Fibroblast of skin of left quadriceps (primary cell): ENCODE measurements around the gene CDK5R1.
"Not testable (repeated sequence)": the region's sequence is repeated elsewhere in the genome, so short reads cannot be mapped to it uniquely, and the experiment has no call there.

Source experiments
- DNase-seq, 2 experiments: peaks; one replicate each; pipeline ENCODE4 v3.0.0-alpha.2; 2013; ENCODE audit warnings: low read depth in 2 of 2

The CDK5R1 gene

DNA sequence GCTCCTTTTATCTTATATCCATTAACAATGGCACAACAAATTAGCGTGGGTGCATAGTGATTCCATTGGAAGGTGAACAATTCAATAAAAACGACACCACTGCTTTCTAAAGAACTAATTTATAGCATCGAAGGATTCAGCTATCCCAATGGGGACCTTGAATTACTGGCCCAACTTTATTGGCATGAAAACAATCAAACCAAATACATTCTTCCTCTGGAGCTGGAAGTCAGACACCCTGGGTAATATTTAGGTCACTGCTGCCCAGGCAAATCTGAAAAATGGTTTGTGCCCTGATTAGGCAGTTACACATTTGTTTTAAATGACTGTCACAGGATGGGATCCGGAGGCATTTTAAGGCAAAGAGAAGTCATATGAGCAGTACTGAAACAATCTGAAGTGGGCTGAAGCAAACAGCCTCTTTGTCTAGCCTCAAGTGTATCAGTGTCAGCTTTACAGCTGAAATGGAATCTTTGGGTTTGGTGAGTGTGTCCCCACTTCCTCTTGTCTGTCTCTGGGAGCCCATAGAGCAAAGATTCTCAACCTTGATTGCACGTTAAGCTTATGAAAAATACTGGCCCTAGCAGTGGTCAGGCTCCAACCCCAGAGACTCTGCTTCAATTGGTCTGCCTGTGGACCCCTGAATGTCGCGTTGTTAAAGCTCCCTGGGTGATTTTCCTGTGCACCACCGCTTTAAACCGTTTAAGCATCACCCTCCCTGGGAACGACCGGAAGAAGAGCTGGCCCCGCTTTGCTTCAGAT is 30.3 kb downstream of the CDK5R1 start:
- no peak for DNase-seq

DNA sequence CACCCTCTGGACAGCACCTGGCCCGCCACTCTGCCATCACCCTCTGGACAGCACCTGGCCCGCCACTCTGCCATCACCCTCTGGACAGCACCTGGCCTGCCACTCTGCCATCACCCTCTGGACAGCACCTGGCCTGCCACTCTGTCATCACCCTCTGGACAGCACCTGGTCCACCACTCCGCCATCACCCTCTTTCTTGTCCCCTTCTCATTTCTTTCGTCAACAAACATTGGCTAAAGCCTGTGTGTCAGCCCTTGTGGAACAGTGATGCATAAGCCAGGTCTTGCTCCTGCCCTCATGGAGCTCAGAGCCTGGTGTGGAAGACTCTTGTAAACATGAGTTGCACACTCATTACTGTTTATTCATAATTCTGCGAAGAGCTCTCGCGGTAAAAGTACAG is 31.2 kb downstream of the CDK5R1 start:
- no peak for DNase-seq

DNA sequence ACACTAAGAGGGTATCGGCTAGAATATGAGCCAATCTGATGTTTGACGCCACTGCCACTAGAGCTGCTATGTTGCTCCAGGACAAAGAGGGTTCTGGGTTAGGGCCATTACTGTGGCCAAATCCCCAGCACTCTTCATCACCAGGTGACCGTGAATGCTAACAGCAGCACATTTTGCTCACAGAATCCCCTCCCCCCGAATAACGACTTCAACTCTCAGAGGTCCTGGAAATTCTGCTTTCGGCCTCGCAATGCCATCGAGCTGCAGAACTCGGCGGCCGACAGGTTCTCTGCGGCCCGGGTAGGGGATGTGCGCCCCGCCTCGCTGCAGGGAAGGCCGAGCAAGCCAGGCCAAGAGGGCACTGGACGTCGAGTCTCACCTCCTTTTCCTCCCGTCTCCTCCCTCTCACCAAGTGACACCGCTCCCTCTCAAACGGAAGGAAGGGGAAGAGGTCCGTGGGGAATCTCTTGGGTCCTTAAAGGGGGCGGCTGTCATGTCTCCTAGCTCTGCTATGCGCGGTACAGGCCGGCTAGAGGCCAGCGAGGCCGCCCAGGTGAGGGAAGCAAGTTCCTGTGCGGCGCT is 31.9 kb downstream of the CDK5R1 start:
- DNase-seq = no peak

DNA sequence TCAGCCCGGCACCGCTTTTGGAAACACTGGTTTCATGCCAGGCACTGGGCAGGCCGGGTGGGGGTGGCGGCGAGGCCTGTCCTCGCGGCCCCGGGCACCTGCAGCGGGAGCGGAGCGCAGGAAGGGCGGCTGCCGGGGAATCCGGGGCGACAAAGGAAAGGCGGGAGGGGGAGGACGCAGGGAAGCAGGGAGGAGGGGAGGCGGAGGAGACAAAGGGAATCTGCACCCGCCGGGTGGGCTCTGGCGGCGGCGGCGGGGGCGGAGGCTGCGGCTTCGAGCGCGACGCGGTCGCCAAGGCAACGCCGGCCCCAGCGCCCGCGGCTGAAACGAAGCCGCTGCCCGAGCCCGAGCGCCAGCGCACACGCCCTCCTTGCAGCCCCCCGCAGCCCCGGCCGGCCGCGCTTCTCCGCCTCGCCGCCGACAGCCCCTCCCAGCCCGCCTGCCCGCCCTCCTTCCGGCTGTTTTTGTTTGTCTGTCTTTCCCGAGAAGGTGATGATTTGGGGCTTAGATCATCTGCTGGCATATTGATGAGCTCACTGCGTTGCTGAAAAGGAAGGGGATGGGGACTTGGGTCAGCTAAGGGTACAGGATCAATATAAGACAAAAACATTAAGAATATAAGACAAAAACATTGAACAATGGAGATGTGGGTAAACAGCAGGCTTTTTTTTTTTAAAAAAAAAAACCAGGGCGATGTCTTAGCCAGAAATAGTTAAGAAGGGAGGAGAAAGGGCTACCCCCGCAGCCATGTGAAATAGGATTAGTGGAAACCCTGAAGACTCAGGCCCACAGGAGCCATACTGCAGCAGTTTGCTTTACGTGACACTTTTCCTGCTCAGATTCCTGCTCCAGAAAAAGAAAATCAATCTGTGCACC is 32.7 kb downstream of the CDK5R1 start:
- no peak for DNase-seq

DNA sequence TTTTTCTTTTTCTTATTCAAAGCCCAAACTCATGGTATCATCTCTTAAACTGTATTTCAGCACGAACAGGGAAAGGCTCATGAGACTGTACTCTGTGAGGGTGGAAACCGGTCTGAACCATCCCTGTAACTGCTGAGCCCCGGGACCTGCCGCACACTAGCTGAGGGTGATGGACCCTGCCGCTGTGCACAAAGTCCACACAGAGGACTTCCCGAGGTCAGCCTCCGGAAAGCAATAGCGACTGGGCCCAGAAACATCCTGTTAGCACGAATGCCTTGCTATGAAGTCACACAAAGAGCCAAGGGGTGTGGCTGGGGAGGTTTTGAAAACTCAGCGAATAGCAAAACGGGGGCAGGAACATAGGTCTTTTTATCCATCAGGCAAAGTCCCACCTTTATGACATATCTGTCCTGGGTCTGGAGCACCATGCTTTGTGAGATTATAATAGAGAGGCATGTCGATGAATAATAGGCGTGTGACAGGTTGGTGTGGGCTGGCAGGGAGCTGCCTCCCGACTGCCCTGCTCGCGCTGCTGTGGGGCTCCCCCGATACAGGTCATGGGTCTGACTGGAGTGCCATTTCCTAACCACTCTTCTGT is 33.4 kb downstream of the CDK5R1 start:
- DNase-seq = no peak

DNA sequence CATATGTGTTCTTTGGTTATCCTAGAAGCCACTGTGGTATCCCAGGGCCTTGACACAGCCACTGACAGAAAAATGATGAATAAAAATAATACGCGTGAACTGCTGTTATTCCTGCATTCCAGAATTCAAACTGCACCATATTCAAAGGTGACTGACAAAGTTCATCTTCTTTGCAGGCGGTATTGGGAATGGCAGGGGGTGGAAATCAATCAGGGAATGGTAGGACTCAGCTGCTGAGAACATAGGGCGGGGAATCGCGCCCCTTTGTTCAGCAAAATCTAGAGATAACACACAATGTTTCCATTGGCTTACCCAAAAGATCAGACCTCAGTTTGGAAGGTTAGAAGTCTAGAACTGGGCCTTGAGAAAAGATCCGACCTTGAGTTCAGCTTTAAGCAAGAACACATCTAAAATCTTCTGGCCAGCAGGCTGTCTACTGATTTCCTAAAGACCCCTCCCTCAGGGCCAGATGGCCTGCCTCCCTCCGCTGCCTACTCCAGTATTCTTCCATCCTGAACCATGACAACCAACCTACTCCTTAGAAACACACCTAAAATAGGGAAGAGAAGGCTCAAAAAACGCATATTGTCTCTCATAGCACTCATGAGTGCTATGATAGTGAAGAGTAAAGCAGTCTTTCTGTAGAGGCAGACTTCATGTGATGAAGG is 34.1 kb downstream of the CDK5R1 start:
- no peak for DNase-seq

DNA sequence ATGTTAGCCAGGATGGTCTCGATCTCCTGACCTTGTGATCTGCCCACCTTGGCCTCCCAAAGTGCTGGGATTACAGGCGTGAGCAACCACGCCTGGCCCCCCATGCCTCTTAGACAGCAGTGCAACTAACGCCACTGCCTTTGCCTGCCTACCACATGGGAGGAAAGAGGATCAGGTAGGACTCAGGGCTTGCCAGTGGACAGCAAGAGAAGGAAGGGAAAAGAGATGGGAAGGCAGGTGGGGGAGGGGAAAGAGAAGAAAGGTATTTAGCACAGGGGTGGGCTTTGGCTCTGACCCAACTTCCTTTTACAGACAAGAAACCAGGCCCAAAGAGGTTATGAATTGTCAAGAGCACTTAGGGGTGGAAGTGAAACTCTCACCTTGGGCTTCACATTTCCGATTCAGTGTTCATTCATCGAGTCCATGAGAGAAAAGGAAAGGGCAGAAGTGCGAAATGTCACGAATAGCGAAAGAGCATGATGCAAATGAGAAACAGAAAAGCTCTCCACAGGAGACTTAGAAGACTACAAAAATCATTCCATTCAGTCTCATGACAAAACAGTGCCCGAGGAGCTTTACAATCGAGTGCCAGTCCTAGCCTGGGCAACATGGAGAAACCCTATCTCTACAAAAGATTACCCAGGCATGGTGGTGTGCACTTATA is 36.4 kb downstream of the CDK5R1 start:
- no peak for DNase-seq

DNA sequence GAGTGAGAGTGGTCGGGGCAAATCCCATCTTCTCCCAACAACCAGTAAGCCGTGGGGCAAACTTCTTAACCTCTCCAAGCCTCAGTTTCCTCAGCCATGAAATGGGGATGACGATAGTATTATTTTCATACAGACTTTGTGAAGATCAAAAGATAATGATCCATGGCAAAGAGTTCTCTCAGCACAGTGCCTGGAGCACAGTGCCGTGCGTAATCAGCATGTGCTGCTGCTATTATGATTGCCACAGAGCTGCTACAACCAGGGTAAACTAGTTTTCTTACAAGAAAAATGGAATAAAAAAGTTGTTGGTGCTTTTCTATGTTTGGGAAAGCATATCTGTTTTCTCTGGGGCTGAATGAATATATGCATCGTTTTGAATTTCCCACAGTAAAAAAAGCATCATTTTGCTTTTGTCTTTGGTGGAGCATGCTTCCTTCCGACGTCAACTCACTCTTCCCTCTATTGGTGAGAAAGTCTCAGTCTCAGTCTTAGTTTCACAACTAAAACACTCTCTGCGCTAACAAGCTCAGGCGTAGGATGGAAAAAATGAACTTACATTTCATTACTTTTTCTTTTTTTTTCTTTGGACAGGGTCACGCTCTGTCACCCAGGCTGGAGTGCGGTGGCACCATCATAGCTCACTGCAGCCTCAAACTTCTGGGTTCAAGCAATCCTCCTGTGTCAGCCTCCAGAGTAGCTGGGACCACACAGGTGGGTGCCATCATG is 37.2 kb downstream of the CDK5R1 start:
- no peak for DNase-seq

DNA sequence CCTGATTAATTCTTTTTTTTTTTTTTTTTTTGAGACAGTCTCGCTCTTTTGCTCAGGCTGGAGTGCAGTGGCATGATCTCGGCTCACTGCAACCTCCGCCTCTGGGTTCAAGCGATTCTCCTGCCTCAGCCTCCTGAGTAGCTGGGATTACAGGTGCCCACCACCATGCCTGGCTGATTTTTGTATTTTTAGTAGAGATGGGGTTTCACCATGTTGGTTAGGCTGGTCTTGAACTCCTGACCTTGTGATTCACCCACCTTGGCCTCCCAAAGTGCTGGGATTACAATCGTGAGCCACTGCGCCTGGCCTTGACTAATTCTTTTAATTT is 37.7 kb downstream of the CDK5R1 start:
- DNase-seq = not testable (repeated sequence)

DNA sequence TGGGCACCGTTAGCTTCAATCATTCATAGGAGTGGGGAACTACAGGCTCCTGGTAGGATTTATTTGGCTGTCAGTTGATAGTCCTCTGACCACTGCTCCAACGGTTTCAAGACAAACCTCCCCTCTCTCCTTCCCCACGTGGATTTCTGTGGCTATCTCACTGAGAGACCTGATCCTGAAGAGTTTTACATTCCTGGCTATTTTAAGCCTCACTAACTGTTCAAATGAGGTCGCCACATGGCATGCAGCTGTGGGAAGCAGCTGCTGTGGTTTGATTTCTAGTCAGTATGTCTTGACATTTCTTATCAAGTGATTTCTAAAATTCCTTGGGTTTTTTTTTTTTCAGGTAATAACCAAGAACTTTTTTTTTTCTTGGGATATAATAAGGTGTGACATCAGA is 38.3 kb downstream of the CDK5R1 start:
- peak; percentile 61 to 63 for DNase-seq

DNA sequence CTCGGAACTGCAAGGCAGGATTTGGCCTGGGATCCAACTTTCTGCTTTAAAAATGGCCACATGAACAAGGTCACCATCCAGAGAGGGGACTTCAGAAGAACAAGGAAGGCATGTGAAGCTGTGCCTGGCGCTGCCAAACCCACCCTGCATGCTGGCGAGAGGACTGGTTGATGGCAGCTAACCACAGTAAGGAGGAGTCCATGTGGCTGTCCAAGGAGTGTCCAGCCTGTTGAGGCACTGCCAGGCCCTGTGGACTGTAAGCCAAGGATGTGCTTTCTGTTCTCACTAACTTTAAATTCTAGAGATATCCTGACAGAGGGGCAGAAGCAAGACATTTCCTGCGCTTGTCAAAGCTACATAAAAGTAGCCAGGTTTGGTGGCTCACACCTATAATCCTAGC is 40.4 kb downstream of the CDK5R1 start:
- no peak for DNase-seq

DNA sequence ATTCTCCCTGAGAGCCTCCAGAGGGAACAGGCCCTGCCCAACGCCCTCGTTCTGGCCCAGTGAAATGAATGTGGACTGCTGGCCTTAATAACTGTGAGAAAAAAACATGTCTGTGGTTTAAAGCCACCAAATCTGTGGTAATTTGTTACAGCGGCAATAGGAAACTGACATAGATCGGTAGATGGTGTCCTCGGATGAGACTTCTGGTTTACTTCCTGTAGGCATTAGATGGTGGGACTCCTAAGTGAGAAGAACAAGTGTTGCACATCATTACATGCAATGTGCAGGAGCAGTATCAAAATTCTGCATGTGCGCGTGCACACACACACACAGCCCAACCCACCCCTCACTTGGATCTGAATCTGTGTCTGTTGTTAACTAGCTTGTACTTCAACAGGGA is 42.0 kb downstream of the CDK5R1 start:
- no peak for DNase-seq

DNA sequence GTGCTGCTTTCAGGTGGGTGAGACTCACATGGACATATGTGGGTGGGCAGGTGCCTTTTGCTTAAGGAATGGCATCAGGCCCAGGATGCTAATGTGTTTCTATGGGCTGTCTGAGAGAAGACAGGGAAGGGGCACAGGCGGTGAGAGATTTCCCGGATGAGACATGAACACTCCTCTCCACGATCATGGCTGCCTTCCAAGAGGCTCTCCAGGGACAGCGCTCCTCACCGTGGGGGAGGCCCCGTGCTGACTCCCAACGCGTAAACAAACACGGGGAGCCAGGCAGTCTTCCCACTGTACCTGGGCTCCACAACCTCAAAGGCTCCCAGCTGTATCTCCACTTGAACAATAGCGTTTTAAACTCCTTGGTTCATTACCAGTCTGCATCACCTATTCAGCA is 42.8 kb downstream of the CDK5R1 start:
- DNase-seq = no peak

DNA sequence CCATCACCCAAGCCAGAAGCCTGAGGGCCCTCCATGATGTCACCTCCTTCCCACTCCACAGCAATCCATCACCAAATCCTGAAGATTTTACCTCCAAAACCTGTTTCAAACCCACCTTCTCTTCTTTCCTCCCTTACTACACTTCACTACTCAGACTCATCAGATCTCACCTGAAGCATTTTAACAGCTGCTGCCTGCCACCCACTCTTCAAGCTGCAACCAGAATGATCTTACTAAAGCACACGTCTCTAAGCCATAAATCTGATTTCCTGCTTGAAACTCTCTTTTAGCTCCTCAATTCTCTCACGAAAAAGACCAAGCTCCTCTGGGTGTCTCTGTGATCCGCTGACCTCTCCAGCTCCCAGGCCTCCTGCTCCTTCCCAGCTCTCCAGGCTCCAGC is 46.5 kb downstream of the CDK5R1 start:
- DNase-seq = no peak

DNA sequence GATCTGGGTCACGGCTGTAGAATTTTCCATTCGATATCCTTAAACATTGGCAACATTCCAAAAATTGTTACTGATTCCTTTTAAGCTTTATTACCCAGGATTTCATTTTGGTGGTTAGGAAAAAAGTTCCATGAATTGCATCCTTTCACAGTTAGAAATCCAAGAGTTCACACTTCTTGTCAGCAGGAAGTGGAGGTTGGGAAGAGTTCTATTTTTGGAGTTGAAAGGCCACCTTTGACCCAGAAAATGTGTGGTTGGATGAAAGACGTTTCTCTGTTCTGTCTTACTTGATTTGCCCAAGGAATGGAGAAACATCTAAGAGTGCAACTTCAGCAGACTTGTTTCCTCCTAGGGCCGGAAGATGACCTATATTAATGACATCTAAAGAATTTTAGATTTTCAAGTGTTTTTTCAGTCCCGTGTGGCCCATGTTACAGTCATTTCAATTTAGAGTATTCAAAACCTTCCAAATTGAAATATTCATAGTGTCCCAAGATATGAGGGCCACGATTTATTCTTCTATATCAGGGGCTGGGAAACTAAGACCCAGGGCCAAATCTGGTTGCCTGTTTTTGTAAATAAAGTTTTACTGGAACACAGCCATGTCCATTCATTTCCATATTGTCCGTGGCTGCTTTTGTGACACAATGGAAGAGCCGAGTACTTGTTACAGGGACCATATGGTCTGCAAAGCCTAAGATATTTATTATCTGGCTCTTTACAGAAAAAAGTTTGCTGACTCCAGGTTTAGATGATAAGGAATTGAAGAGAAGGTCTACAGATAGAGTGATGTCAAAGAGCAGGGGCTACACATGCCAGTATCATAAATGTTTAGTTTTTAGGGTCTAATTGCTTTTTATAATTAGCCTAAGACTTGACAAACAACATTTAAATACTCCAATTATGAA is 50.2 kb downstream of the CDK5R1 start:
- DNase-seq = peak; percentile 53 to 57
